Neuronal stem cell (in vitro differentiated cells): ENCODE measurements around the gene EAF1.
"Not testable (repeated sequence)": the region's sequence is repeated elsewhere in the genome, so short reads cannot be mapped to it uniquely, and the experiment has no call there.

Experiments used
- DNase-seq: peaks from one replicate; pipeline ENCODE4 v3.0.0-alpha.2; 2013; ENCODE audit warnings: low spot score
- H2AFZ ChIP-seq: one replicate; pipeline ENCODE4 v1.6.1; 2013; ENCODE audit warnings: mild to moderate bottlenecking, low read length, inconsistent platforms
- H2AK5ac ChIP-seq: 2 replicates; pipeline ENCODE4 v1.6.1; 2013; ENCODE audit warnings: low read depth, mild to moderate bottlenecking, inconsistent platforms, low read length, moderate library complexity, mixed read lengths
- H2BK120ac ChIP-seq: 2 replicates; pipeline ENCODE4 v1.6.1; 2013; ENCODE audit warnings: low read depth, mild to moderate bottlenecking, inconsistent platforms, low read length, moderate library complexity, mixed read lengths
- H2BK12ac ChIP-seq: one replicate; pipeline ENCODE4 v1.6.1; 2013; ENCODE audit warnings: low read length, inconsistent platforms
- H2BK15ac ChIP-seq: 2 replicates; pipeline ENCODE4 v1.6.1; 2013; ENCODE audit warnings: mild to moderate bottlenecking, low read length, inconsistent platforms, mixed read lengths
- H2BK5ac ChIP-seq: one replicate; pipeline ENCODE4 v1.6.1; 2013; ENCODE audit warnings: inconsistent platforms, mild to moderate bottlenecking, low read length, moderate library complexity
- H3K14ac ChIP-seq: one replicate; pipeline ENCODE4 v1.6.1; 2013; ENCODE audit warnings: low read length, inconsistent platforms
- H3K18ac ChIP-seq: 2 replicates; pipeline ENCODE4 v1.6.1; 2013; ENCODE audit warnings: low read length, inconsistent platforms
- H3K23ac ChIP-seq: 2 replicates; pipeline ENCODE4 v1.6.1; 2013; ENCODE audit warnings: low read depth, mild to moderate bottlenecking, mixed read lengths, low read length, inconsistent platforms; ENCODE audit not compliant: poor library complexity
- H3K27ac ChIP-seq: replicated peaks from 3 replicates; pipeline ENCODE4 v1.5.1; 2013; ENCODE audit warnings: low read length, inconsistent platforms
- H3K27me3 ChIP-seq, 3 experiments: 2 replicates each; pipeline ENCODE4 v1.6.1; 2013; ENCODE audit warnings: low read length in 3 of 3, mild to moderate bottlenecking in 2 of 3, inconsistent platforms in 1 of 3, low read depth in 1 of 3, mixed read lengths in 1 of 3, moderate library complexity in 1 of 3; ENCODE audit not compliant: control insufficient read depth in 3 of 3, insufficient read depth in 3 of 3
- H3K36me3 ChIP-seq, 2 donors: replicated peaks in 1 of 2; 2 replicates each; pipeline ENCODE4 v1.6.1; 2013; ENCODE audit warnings: low read length in 2 of 2; ENCODE audit not compliant: control insufficient read depth in 2 of 2, insufficient read depth in 2 of 2
- H3K4ac ChIP-seq: 2 replicates; pipeline ENCODE4 v1.6.1; 2013; ENCODE audit warnings: inconsistent platforms, mild to moderate bottlenecking, low read length, moderate library complexity
- H3K4me1 ChIP-seq, 2 donors: 1 replicate in 1 of 2; 2 replicates in 1 of 2; pipeline ENCODE4 v1.6.1; 2013; ENCODE audit warnings: low read length in 2 of 2, low read depth in 1 of 2; ENCODE audit not compliant: control insufficient read depth in 2 of 2, insufficient read depth in 1 of 2
- H3K4me2 ChIP-seq: one replicate; pipeline ENCODE4 v1.6.1; 2013; ENCODE audit warnings: mild to moderate bottlenecking, low read length, inconsistent platforms; ENCODE audit not compliant: insufficient read depth, poor library complexity, severe bottlenecking
- H3K4me3 ChIP-seq, 2 donors: 2 replicates each; pipeline ENCODE4 v1.5.1; 2013; ENCODE audit warnings: low read length in 2 of 2, mild to moderate bottlenecking in 2 of 2, inconsistent platforms in 1 of 2, moderate library complexity in 1 of 2
- H3K79me1 ChIP-seq: one replicate; pipeline ENCODE4 v1.6.1; 2013; ENCODE audit warnings: low read depth, mild to moderate bottlenecking, inconsistent platforms, low read length, moderate library complexity
- H3K9ac ChIP-seq: one replicate; pipeline ENCODE4 v1.6.1; 2013; ENCODE audit warnings: mild to moderate bottlenecking, low read depth, low read length, inconsistent platforms; ENCODE audit not compliant: poor library complexity
- H3K9me3 ChIP-seq, 2 donors: replicated peaks in 1 of 2; 2 replicates each; pipeline versions ENCODE3 to v1.6.1; 2013; ENCODE audit warnings: low read length in 2 of 2, mild to moderate bottlenecking in 2 of 2, inconsistent platforms in 1 of 2, low read depth in 1 of 2, mixed read lengths in 1 of 2, moderate library complexity in 1 of 2; ENCODE audit not compliant: control insufficient read depth in 2 of 2, insufficient read depth in 1 of 2
- H4K8ac ChIP-seq: one replicate; pipeline ENCODE4 v1.6.1; 2013; ENCODE audit warnings: low read depth, mild to moderate bottlenecking, inconsistent platforms, low read length, moderate library complexity
- H4K91ac ChIP-seq: one replicate; pipeline ENCODE4 v1.6.1; 2013; ENCODE audit warnings: low read length, low read depth, mild to moderate bottlenecking, inconsistent platforms; ENCODE audit not compliant: poor library complexity
- WGBS, 2 donors: extraction: QIAGEN DNeasy Blood & Tissue Kit; methylation state at CpG; one replicate each; pipeline ENCODE4 v1.1.7; 2013; ENCODE audit warnings: missing lambda C conversion rate in 2 of 2, mixed read lengths in 1 of 2; ENCODE audit not compliant: insufficient read length in 2 of 2, insufficient replicate concordance in 1 of 2; ENCODE audit errors: extremely low coverage in 2 of 2; 5-methylcytosine and 5-hydroxymethylcytosine counted together

EAF1 gene

DNA sequence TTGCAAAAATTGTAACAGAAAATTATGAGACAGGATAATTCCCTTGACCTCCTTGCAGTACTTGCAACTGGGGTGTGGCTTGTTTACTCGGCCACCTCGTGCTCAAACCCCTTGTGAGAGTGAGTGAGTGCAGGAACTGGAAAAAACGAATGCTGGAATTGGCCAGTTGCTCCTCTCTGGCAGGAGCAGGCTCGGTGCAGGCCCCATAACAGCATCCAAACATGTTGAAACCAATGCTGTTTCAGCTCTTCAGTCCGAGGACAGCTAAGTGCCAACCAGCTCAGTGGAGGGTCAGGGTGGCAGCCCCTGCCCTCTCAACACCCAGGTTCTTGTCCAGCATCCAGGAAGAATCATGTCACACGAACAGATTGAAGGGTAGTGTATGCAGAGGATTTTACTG, 36.9 kb upstream of the EAF1 start:
- H4K8ac ChIP-seq, result no peak overlapping the region
- no peak overlapping the region for H3K4me3 ChIP-seq
- no peak overlapping the region for H3K18ac ChIP-seq
- no peak overlapping the region for H3K4ac ChIP-seq
- H3K36me3 ChIP-seq, result peaks cover 0 to 1% of the 10 kb centered on the region in 2 donors
- H3K23ac ChIP-seq, result no peak overlapping the region
- H2BK120ac ChIP-seq, result no peak overlapping the region
- no peak for DNase-seq
- H3K4me1 ChIP-seq, result no peaks in the 10 kb centered on the region
- WGBS, 2 donors, result no CpG with 5 or more reads among the region's 6 CpGs
- H3K27me3 ChIP-seq, result no peaks in the 10 kb centered on the region
- no peak overlapping the region for H2BK15ac ChIP-seq
- no peak overlapping the region for H4K91ac ChIP-seq
- no peak overlapping the region for H3K4me2 ChIP-seq
- H2AFZ ChIP-seq, result no peak overlapping the region
- H3K9me3 ChIP-seq, result peaks cover 3 to 7% of the 10 kb centered on the region in 2 donors
- H2BK12ac ChIP-seq, result no peak overlapping the region
- H3K27ac ChIP-seq, result no peak overlapping the region
- H3K14ac ChIP-seq, result no peak overlapping the region
- H3K9ac ChIP-seq, result no peak overlapping the region
- no peak overlapping the region for H2BK5ac ChIP-seq
- no peak overlapping the region for H2AK5ac ChIP-seq
- H3K79me1 ChIP-seq, result no peaks in the 10 kb centered on the region

DNA sequence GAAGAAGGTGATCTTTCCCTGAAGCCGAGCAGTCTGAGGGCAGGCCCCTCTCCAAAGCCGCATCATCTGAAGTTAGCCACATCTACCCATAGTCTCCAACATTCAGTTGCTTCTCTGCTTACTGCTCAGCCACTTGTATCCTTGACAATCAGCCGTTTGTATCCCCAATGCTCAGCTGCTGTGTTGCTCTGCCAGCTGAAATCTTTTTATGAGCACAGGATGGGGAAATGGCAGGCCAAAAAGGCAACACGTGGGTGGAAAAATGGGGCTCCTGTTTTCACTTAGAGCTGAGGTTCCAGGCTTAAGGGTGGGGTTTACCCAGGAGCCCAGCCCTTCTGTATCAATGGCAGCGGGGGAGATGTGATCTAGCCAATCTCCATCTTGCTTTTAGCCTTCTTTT, 36.4 kb upstream of the EAF1 start:
- Histone ChIP-seq H2AFZ (no peak overlapping the region), H3K9ac (no peak overlapping the region), H3K36me3 (peaks cover 0 to 1% of the 10 kb centered on the region in 2 donors), H2BK5ac (no peak overlapping the region), H3K14ac (no peak overlapping the region), H2BK15ac (no peak overlapping the region), H3K23ac (no peak overlapping the region), H3K4ac (no peak overlapping the region), H3K4me1 (no peaks in the 10 kb centered on the region), H3K18ac (no peak overlapping the region), H2AK5ac (no peak overlapping the region), H4K91ac (no peak overlapping the region), H3K4me3 (no peak overlapping the region), H3K27me3 (no peaks in the 10 kb centered on the region), H3K9me3 (peaks cover 3 to 6% of the 10 kb centered on the region in 2 donors), H3K79me1 (no peaks in the 10 kb centered on the region), H2BK12ac (no peak overlapping the region), H3K4me2 (no peak overlapping the region), H3K27ac (no peak overlapping the region), H2BK120ac (no peak overlapping the region), H4K8ac (no peak overlapping the region)
- WGBS, 2 donors, result no CpG with 5 or more reads among the region's 5 CpGs
- DNase-seq, result no peak

DNA sequence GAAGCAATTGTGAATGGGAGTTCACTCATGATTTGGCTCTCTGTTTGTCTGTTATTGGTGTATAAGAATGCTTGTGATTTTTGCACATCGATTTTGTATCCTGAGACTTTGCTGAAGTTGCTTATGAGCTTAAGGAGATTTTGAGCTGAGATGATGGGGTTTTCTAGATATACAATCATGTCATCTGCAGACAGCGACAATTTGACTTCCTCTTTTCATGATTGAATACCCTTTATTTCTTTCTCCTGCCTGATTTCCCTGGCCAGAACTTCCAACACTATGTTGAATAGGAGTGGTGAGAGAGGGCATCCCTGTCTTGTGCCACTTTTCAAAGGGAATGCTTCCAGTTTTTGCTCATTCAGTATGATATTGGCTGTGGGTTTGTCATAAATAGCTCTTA, 34.1 kb upstream of the EAF1 start:
- H2AK5ac ChIP-seq, H3K4ac ChIP-seq, DNase-seq, H2BK120ac ChIP-seq, H3K36me3 ChIP-seq, H2BK12ac ChIP-seq, H3K4me3 ChIP-seq, H3K23ac ChIP-seq, H3K14ac ChIP-seq, H3K18ac ChIP-seq, H3K27me3 ChIP-seq, H2BK15ac ChIP-seq, H4K91ac ChIP-seq, H3K9ac ChIP-seq, H3K79me1 ChIP-seq, H3K27ac ChIP-seq, H3K4me1 ChIP-seq, H4K8ac ChIP-seq, H2AFZ ChIP-seq, H3K4me2 ChIP-seq, H2BK5ac ChIP-seq: not testable (repeated sequence)
- WGBS, 2 donors, result no CpG with 5 or more reads among the region's 2 CpGs
- H3K9me3 ChIP-seq, result peaks cover 6 to 13% of the 10 kb centered on the region in 2 donors

DNA sequence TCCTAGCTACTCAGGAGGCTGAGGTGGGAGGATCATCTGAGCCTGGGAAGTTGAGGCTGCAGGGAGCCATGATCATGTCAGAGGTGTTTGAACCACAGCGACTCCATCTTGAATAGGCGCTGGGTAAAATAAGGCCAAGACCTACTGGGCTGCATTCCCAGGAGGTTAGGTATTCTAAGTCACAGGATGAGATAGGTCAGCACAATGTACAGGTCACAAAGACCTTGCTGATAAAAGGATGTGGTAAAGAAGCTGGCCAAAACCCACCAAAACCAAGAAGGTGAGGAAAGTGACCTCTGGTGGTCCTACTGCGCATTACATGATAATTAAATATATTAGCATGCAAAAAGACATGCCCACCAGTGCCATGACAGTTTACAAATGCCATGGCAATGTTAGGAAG, 28.7 kb upstream of the EAF1 start:
- WGBS, 2 donors, result no CpG with 5 or more reads among the region's 3 CpGs
- DNase-seq, H3K9ac ChIP-seq, H3K36me3 ChIP-seq, H3K23ac ChIP-seq, H3K4ac ChIP-seq, H3K27ac ChIP-seq, H3K4me1 ChIP-seq, H2AFZ ChIP-seq, H3K4me3 ChIP-seq, H3K79me1 ChIP-seq, H3K27me3 ChIP-seq, H3K14ac ChIP-seq, H3K4me2 ChIP-seq, H4K91ac ChIP-seq, H2BK12ac ChIP-seq, H3K18ac ChIP-seq, H2BK120ac ChIP-seq, H2BK5ac ChIP-seq, H2BK15ac ChIP-seq, H4K8ac ChIP-seq, H2AK5ac ChIP-seq: not testable (repeated sequence)
- peaks cover 6 to 13% of the 10 kb centered on the region in 2 donors for H3K9me3 ChIP-seq
